RPMI7951 (cell line): ENCODE data around the gene GDA. TPM values are rescaled to one million over a fixed set of nuclear protein-coding genes. Genes with fewer than 3 reads are reported as not detected.
A peak's percentile ranks its signal among the peaks of the same experiment; 100 is the strongest.

Experiments
- DNase-seq: peaks from one replicate; pipeline ENCODE4 v3.0.0-alpha.2; 2012; ENCODE audit warnings: low read depth
- total RNA-seq: library from RNA; depleted of rRNA; stranded (reverse); fragments of >200 nt; shearing (Covaris generic); gene quantifications from 2 replicates; pipeline ENCODE4 v1.2.3, GENCODE V29; 2014

The GDA gene
- total RNA-seq, 1 experiment from 2014 or later = under 0.01 TPM

DNA sequence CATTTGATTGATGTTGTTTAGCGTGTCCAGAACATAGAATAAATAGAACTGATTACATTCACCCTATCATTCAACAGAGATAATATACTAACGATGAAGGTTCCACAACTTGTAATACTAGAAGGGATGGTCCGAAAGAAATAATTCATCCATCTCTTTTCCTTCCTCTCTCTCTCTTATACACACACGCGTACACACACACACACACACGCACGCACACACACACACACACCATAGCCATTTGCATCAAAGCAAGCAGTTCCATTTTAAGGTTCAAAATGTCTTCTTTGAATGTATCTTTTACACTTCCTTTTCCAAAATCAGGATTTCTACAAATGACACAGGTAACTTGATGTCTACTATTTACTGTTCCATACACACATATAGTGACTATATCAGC, 887 bp downstream of the GDA start:
- DNase-seq = no peak

DNA sequence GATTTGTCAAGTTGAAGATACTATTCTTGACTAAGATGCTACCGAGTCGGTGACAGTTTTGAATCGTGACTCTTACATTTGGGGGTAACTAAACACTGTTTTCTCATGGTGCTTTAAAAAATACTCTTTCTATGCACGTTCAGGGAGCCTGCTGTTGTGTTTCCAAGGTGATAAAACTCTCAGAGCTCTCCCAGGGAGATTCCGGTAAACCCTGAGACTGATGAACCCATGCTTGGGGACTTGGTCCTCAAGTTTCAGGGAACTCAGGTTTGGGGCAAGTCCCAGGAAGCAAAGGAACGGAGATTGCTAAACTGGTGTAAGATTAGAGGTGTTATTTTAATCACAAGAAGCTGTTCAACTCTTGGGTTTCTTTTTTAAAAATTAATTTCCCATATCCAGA, 1.4 kb downstream of the GDA start:
- DNase-seq = no peak

DNA sequence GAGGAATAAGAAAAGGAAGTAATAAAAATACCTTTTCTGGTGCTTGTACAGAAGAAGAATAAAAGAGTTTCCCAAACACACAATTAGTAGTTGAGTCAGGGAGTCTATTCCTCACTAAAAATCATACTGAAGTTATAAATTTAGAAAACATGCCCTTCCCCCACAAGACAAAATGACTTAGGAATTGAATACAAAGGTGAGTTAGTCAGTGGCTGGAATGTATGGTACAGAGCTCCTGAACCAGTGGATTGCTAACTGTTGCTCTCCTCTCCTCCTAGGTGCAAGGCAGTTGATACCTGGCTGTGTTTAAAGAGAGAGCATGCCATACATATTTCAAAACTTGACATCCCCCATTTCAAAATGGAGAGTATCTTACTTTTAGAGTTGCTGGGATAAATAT, 1.9 kb downstream of the GDA start:
- DNase-seq = no peak

DNA sequence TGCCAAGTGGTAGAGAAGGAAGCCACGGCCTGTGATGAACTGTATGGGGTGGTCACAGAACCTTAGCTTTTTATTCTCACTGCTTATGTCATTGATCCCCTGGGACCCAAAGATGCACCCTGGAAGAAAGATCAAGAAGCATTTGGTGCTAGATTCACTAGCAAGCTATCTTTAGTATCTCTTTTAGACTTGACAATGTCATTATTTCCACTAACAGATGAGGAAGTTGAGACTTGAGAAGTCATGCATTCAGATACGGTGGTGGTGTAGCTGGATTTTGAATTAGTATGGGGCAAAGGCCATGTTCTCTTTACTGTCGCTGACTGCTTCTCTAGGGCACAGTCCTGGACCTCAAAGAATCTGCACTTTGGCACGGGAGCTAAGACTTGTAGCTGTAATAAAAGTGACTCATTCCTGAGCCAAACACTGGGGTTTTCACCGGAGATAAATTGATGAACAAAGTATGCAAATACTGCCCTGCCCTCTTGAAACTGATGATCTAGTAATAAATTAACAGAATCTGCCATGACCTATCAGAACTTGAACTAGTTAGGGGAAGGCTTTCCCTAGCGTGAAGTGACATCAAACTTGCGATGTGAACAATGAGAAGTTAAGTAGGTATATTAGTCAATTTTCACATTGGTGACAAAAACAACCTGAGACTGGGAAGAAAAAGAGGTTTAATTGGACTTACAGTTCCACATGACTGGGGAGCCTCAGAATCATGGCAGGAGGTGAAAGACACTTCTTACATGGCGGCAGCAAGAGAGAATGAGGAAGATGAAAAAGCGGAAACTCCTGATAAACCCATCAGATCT, 5.4 kb downstream of the GDA start:
- DNase-seq = no peak

DNA sequence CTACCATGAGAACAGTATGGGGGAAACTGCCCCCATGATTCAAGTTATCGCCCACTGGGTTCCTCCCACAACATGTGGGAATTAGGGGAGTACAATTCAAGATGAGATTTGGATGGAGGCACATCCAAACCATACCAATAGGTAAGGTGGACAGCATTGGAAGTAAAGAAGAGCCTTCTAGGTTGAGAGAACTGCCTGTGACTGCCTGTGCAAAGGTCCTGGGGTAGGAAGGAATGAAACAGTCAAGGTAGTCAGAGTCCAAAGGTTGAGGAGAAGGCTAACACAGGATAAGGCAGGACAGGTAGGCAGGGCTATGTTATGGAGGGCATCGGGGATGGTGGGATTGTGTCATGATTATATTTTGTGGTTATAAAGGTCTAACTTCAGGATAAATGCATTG, 6.1 kb downstream of the GDA start:
- no peak for DNase-seq

DNA sequence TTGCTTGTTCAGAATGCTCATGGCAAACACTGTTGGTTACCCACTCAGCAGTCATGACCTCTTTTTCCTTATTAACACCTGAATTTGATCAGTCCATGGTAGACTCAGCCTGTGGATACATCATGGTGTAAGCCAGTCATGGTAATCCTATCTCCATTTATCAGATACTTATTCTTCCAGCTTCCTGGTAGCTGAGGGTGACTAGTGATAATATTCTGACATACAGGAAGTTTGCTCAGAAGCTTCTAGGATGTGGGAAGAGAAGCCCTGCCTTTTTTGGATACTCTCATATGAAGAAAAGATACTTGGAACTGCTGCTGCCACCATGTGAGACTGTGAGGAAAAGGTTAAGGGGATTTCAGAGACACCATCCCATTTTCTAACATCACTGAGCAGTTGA, 7.3 kb downstream of the GDA start:
- no peak for DNase-seq

DNA sequence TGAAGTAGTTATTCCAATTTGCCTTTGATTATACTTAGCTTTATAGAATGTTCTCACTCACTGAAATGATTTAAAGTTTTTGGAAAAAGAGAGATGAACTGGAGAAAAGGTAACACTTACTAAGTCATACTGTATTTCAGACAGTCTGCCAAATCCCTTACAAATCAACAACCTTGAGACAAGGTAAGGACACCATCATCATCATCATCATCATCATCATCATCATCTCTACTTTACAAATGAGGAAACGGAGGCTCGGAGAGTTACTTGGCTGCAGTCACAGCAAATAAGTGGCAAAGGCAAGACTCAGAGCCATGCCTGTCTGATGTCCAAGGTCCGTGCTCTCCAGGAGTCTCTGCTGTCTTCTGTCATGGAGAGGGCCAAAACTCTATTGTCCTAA, 9.4 kb downstream of the GDA start:
- DNase-seq = no peak

DNA sequence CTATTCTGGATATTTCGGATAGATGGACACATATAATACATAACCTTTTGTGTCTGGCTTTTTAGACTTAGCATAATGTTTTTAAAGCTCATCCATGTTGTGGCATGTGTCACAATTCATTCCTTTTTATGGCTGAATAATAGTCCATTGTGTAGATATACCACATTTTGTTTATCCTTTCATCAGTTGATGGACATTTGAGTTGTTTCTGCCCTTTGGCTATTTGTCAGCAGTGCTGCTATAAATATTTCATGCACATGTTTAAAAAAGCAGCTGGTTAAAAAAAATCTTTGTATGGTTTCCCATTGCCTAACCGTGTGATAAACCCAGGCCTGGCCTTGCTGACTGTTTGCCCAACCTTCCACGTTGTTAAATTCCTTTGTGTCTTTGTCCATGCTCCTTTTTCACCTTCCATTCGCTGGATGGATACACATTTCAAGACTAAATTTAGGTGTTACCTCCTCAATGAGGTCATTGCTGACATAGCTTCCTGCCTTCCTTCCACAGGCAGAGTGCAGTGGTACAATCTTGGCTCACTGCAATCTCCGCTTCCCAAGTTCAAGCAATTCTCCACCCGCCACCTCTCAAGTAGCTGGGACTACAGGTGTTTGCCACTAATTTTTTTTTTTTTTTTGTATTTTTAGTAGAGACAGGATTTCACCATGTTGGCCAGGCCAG, 11.3 kb downstream of the GDA start:
- DNase-seq = no peak

DNA sequence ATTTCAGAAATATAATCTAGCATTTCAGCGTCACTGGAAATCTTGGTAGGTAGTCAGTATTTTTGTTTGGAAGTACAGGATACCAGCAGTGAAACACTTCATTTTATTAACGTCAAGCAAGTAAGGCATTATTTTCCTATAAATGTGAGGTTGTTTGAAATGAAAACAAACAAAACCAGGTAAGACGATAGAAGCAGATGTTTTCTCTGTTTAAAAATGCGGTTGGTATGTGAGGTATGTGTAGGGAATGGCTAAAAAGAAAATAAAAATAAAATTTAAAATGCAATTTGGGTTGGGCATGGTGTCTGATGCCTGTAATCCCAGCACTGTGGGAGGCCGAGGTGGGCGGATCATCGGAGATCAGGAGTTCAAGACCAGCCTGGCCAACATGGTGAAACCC, 16.1 kb downstream of the GDA start:
- DNase-seq = no peak

DNA sequence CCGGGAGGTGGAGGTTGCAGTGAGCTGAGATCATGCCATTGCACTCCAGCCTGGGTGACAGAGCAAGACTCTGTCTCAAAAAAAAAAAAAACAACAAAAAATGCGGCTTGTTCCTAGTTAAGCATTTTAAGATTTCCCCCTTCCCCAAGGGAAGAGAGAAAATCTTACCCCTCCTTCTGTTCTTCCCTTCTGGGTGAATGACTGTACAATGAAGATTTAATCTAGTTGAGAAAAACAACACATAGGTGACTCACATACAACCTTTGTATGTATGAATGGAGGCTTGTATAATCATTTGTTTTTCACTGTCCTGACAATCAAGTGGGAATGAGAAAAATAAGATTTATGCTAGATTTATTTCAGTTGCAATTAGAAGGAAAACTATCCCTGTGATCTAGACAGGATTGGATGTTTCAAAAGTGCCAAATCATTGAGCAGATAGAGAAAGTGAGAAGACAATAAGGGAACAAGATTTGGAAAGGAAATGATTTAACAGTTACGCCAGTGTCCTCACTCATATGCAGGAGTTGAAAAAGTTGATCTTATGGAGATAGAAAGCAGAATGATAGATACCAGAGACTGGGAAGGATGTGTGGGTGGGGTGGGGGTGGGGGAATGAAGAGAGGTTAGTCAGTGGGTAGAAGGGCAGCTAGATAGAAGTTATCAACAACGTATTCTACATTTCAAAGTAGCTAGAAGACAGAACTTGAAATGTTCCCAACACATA, 16.7 kb downstream of the GDA start:
- no peak for DNase-seq

DNA sequence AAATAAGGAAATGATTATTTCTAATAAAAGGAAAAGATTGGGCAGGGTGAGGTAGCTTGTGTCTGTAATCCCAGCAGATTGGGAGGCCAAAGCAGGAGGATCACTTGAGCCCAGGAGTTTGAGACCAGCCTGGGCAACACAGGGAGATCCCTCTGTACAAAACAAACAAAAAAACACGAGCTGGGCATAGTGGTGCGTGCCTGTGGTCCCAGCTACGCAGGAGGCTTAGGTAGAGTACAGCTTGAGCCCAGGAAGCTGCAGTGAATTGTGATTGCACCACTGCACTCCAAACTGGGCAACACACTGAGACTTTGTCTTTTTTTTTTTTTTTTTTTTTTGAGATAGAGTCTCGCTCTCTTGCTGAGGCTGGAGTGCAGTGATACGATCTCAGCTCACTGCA, 18.8 kb downstream of the GDA start:
- DNase-seq = no peak

DNA sequence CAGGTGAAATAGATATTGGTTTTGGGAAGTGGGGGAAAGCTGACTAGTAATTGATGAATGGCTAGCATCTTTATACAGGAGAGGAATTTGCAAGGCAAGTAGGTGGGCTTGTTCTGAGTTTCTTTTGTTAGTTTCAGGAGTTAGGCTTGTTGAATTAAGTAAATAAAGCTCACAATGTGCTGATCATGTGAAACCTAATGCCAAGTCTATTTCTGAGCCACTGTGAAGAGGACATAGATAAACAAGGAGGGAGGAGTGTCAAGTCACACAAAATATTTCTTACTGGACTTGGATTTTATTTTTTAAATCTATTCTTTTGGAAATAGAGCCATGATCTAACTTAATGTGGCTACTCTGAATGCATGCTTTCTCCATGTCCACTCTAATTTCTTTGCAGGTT, 19.9 kb downstream of the GDA start:
- no peak for DNase-seq

DNA sequence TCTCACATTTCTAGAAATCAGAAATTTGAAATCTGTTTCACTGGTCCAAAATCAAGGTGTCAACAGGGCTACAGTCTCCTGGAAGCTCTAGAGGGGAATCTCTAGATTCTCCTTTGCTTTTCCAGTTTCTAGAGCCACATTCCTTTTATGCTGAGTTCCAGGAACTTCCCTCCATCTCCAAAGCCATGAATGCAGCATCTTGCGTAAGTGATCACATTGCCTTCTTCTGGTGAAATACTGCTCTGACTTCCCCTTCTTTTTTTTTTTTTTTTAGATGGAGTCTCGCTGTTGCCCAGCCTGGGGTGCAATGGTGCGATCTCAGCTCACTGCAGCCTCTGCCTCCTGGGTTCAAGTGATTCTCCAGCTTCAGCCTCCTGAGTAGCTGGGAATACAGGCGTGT, 23.8 kb downstream of the GDA start:
- no peak for DNase-seq

DNA sequence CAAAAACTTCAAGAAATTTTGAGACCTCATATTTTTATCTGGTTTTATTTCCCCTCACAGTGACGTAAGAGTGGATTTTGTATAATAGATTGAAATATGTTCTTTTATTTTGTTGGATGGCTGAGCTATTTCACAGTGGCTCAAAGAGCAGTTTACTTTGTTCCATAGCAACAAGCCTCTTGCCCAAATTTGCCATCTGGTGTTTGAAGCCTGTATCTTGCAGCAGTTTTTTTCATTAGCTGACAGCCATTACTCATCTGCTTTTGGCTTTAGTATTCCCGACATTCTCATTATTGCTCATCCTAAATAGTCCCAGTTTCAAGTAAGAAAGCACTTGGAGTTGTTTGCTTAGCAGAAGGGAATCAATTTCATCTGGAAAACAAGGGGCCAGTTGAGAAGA, 36.3 kb downstream of the GDA start:
- DNase-seq = peak; percentile 2

DNA sequence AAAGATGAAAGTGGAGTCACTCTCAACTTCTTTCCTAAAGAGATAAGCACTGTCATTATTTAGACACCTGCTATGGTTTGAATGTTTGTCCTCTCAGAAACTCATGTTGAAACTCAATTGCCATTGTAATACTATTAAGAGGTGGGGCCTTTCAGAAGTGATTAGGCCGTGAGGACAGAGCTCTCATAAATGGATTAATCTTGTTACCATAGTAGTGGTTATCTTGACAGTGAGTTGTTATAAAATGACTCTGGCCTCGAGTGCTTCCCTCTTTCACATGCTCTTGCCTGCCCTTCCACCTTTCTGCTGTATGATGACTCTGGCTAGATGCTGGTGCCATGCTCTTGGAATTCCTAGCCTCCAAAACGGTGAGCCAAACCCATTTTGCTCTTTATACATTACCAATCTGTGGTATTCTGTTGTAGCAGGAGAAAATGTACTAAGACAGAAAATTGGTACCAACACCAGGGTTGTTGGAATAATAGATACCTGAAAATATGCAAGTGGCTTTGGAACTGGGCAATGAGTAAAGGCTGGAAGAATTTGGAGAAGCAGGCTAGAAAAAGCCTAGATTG, 38.0 kb downstream of the GDA start:
- DNase-seq = no peak

DNA sequence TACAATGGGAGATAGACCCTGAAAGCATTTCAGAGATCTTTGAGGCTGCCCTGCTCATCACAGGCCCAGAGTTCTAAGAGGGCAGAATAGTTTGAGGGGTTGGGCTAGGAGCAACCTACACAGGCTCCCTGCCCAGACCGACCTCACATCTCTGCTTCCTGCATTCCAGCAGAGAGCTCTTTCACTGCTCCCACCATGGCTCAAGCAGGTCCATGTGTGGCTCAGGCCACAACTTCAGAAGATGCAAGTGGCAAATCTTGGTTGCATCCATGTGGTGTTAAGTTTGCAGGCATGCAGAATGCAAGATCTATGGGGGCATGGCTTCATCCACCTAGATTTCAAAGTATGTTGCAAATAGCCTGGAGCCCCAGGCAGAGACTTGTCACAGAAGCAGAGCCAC, 39.0 kb downstream of the GDA start:
- DNase-seq = no peak

DNA sequence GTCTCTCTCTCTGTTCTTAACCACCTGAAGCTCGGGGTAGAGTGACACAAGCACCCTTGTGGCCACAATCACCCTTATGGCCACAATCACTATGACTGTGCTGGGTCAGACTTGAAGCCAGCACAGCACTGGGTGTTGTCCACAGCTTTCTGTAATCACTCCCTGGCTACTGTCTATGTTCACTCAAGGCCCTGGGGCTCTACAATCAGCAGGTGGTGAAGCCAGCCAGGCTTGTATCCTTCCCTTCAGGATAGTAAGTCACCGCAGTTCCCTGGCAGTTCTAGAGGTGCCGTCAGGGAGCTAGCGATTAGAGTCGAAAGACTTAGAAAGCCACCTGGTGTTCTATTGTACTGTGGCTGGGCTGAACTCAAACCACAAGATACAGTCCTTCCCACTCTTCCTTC, 44.2 kb downstream of the GDA start:
- no peak for DNase-seq

DNA sequence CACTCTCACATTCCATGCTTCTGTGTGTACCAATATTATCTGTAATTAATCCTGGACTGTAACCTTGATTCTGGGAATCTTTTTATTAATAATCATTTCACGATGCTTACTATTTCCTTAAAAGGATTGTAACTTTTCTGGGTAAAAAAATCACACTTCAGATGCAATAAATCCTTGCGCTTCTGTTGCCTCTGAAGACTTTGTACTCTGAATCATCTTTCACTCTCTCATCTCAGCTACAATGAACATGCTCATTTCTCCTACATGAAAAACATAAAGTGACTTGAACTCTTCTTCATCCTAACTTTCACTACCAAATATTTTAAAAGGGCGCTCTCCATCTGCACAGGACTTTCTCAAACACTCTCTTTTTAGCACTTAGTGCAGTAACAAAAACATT, 50.0 kb downstream of the GDA start:
- DNase-seq = no peak

DNA sequence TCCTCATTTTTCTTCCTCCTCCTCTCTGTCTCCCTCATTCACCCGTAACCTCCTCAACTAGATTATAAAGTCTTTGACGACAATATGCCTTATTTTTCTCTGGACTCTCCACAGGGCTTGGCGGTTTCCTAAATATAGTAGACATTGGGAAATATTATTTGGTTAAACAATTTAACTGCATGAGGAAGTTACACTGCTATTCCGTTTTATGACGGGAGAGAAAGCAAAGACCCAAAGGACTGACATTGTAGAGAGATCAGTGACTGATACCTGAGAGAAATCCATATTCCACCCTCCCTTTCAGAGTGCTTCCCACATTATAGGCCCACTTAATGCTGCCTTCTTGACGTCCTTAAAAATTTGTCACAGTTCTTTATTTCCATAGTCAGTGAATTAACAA, 51.2 kb downstream of the GDA start:
- no peak for DNase-seq

DNA sequence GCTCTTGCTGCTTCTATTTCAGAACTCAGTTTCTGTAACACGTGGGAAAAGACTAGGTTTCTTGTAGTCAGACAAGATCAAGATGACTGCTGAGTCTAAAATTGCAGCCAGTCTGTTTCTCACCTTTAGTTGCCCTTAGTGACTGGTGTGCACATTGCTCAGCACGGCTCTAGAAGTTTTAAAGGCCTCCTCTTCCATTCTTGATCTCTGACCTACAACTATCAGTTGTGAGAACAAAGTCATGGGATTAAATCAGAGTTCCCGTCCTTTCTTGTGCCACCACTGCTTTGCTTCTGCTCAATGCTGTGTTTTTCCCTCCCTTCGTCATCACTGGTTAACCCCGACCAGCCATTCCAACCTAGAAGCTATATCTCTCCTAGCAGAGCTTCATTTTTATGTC, 52.8 kb downstream of the GDA start:
- no peak for DNase-seq

DNA sequence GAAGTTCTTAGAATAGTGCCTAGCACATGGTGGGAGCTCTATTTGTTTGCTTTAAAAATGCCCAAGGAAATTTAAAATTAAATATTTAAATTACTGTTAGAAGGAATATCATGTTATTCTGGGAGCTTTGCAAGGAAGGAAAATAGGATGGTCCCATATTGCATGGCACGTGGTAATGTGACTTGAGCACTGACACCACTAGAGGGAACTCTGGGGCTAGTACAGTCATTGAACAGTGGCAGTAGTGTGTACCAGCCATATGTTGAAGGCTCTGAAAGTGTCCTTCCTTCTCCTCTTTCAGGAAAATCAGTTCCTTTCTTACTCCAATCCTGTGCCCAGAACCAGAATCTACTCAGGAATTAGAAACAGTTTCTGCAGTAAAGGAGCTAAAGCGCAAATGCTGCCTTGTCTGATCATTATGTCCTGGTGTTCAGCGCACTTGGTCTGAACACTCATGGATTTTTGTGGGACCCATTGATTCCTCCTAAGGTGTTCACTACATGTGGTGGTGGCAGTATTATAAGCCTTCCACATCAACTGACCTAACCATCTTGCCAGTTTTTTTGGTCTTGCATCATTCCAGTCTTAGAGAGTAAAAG, 54.1 kb downstream of the GDA start:
- peak; percentile 37 for DNase-seq

DNA sequence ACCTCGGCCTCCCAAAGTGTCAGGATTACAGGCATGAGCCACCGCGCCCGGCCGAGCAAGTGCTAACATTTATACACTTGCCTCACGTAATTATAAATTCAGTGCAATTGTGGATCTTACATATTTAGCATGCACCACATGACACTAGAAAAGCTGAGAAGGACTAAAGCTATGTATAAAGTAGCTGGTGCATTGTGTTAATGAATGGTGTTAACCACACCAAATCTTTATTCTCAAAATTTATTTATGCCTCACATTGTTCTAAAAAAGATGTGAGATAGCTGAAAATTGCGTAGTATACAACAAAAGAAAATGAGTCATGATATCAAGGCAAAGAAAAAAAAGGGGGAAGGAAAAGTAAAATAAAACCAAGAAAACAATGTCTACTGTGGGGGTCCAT, 54.8 kb downstream of the GDA start:
- DNase-seq = no peak
